ENCODE data around the gene C6orf89. TPM values are rescaled to one million over a fixed set of nuclear protein-coding genes. Genes with fewer than 3 reads are reported as not detected.

The C6orf89 gene
- polyA plus RNA-seq, 2 of the 4 experiments (the other 2 are of a cell fraction), result 13.8 to 27.0 TPM

GRCh38 chr6:36857325-36857724 is 28.4 kb upstream of the C6orf89 start:
- no peak overlapping the region for H3K4me2 ChIP-seq
- 0 out of 3 replicates have a peak, but pooled peaks cover under 1% of the 10 kb centered on the region for H3K4me1 ChIP-seq
- H3K27ac ChIP-seq, result no peak overlapping the region
- WGBS (ENCODE audit: missing lambda C conversion rate), result 96% methylated on average over 4 of the region's 4 CpGs
- no peak for TF ChIP-seq HOXB13 (CRISPR knock-in tag; IDR thresholded peaks at IDR 0.05; ENCODE audit: low read depth)
- TF ChIP-seq CHD2 (IDR thresholded peaks at IDR 0.05; ENCODE audit: low read length, partially characterized antibody), result no peak
- no peak for TF ChIP-seq HDAC2 (IDR thresholded peaks at IDR 0.05)
- TF ChIP-seq BCL3 (IDR thresholded peaks at IDR 0.05), result no peak
- no peak for TF ChIP-seq MAFK (IDR thresholded peaks at IDR 0.05; ENCODE audit: partially characterized antibody)
- TF ChIP-seq E2F6 (IDR thresholded peaks at IDR 0.05; ENCODE audit: borderline replicate concordance, low read depth), result no peak
- no peak for TF ChIP-seq USF2 (IDR thresholded peaks at IDR 0.05)
- no peak for TF ChIP-seq CBX2 (IDR thresholded peaks at IDR 0.05; ENCODE audit: borderline replicate concordance, low read depth)
- TF ChIP-seq HES2 (IDR thresholded peaks at IDR 0.05), result no peak
- TF ChIP-seq RARB (CRISPR knock-in tag; IDR thresholded peaks at IDR 0.05), result no peak
- no peaks in the 10 kb centered on the region for H3K9me3 ChIP-seq
- no peak for ATAC-seq
- ChIA-PET CTCF (interaction anchor here (0.8 to 0.9 kb wide), 2 partner anchors 16 to 161 kb away, joined by 3 to 4 read pairs; no protein-coding TSS in a partner anchor), POLR2A (no interaction called here)
- no peak for DNase-seq (ENCODE audit: low read depth in 1 of 2, low spot score in 1 of 2)
- no peak overlapping the region for H3K4me3 ChIP-seq
- no peak for FAIRE-seq

GRCh38 chr6:36858407-36858981 is 27.3 kb upstream of the C6orf89 start:
- H3K27ac ChIP-seq, result no peak overlapping the region
- 0 out of 3 replicates have a peak, but pooled peaks cover 3% of the 10 kb centered on the region for H3K4me1 ChIP-seq
- DNase-seq (ENCODE audit: low read depth in 1 of 2, low spot score in 1 of 2), result no peak
- no peak overlapping the region for H3K4me2 ChIP-seq
- ATAC-seq, result no peak
- ChIA-PET CTCF (interaction anchor here (0.6 kb wide), 1 partner anchor 98 kb away, joined by 4 read pairs; no protein-coding TSS in a partner anchor), POLR2A (no interaction called here)
- 75% methylated on average over 6 of the region's 6 CpGs for WGBS (ENCODE audit: missing lambda C conversion rate)
- H3K9me3 ChIP-seq, result no peaks in the 10 kb centered on the region
- H3K4me3 ChIP-seq, result no peak overlapping the region
- FAIRE-seq, result no peak
- no peak for TF ChIP-seq RCOR1 (IDR thresholded peaks at IDR 0.05; ENCODE audit: low read depth, low read length)

- FAIRE-seq (no peak), DNase-seq (ENCODE audit: low read depth in 1 of 2, low spot score in 1 of 2) (no peak), ATAC-seq (no peak)
- CTCF ChIA-PET, result interaction anchor here (0.9 to 2.6 kb wide), 2 partner anchors 9 kb away, joined by 3 to 20 read pairs; no protein-coding TSS in a partner anchor
- no peak overlapping the region for H3K27ac ChIP-seq
- POLR2A ChIA-PET, result no interaction called here
- WGBS (ENCODE audit: missing lambda C conversion rate), result 95% methylated on average over 7 of the region's 7 CpGs
- H3K4me1 ChIP-seq, result 0 out of 3 replicates have a peak, but pooled peaks cover 3% of the 10 kb centered on the region
- H3K4me3 ChIP-seq, result no peak overlapping the region
- H3K4me2 ChIP-seq, result no peak overlapping the region
- no peaks in the 10 kb centered on the region for H3K9me3 ChIP-seq
- no peak for TF ChIP-seq CHD4 (IDR thresholded peaks at IDR 0.05; ENCODE audit: borderline replicate concordance)
- no peak for TF ChIP-seq CBX8 (IDR thresholded peaks at IDR 0.05)
- no peak for TF ChIP-seq HES2 (IDR thresholded peaks at IDR 0.05)
- TF ChIP-seq CEBPB (IDR thresholded peaks at IDR 0.05), result no peak
- no peak for TF ChIP-seq RFX5 (IDR thresholded peaks at IDR 0.05)
- TF ChIP-seq ESRRA (IDR thresholded peaks at IDR 0.05; ENCODE audit: borderline replicate concordance, low read length), result no peak
- no peak for TF ChIP-seq BCL3 (IDR thresholded peaks at IDR 0.05)
- TF ChIP-seq KDM1A (IDR thresholded peaks at IDR 0.05; ENCODE audit: low read depth), result no peak
- no peak for TF ChIP-seq HOXA7 (CRISPR knock-in tag; IDR thresholded peaks at IDR 0.05)
- no peak for TF ChIP-seq HOXB5 (CRISPR knock-in tag; IDR thresholded peaks at IDR 0.05)
- no peak for TF ChIP-seq RARB (CRISPR knock-in tag; IDR thresholded peaks at IDR 0.05)
Observed at GRCh38 chr6:36860126-36860525, 25.6 kb upstream of the C6orf89 start.
